HG03196 (cell line): ENCODE measurements around the gene MRGPRF.

ENCODE experiments used
- ATAC-seq: cut with Tn5 transposase; IDR thresholded peaks from one replicate; pipeline ENCODE4 v1.9.1; 2021; ENCODE audit not compliant: unreplicated experiment

The MRGPRF gene

GRCh38 chr11:69050592-69051380, 37.7 kb upstream of the MRGPRF start:
- ATAC-seq = no peak

- ATAC-seq = no peak
Observed at GRCh38 chr11:69049490-69049867, 36.4 kb upstream of the MRGPRF start.

GRCh38 chr11:69048694-69049489, 35.8 kb upstream of the MRGPRF start, which contains the start of gene TPCN2:
Gene TPCN2, plus strand, starts transcription at chr11:69048932. Its CDS starts 66 bp downstream, at chr11:69048998.
- peak; percentile 77 for ATAC-seq

GRCh38 chr11:69048031-69048693, 35.1 kb upstream of the MRGPRF start:
- no peak for ATAC-seq

GRCh38 chr11:69044111-69045013, 31.3 kb upstream of the MRGPRF start:
- no peak for ATAC-seq

GRCh38 chr11:69041516-69041915, 28.5 kb upstream of the MRGPRF start:
- ATAC-seq = no peak

- no peak for ATAC-seq
Observed at GRCh38 chr11:69040581-69041260, 27.7 kb upstream of the MRGPRF start.

- ATAC-seq = no peak
Observed at GRCh38 chr11:69040051-69040450, 27.0 kb upstream of the MRGPRF start.

GRCh38 chr11:69039501-69039900, 26.5 kb upstream of the MRGPRF start:
- ATAC-seq = no peak

GRCh38 chr11:69037544-69037943, 24.5 kb upstream of the MRGPRF start:
- no peak for ATAC-seq

GRCh38 chr11:69037074-69037473, 24.0 kb upstream of the MRGPRF start:
- no peak for ATAC-seq

- ATAC-seq = no peak
Observed at GRCh38 chr11:69035946-69036340, 22.9 kb upstream of the MRGPRF start.

- ATAC-seq = no peak
Observed at GRCh38 chr11:69035150-69035945, 22.3 kb upstream of the MRGPRF start.

GRCh38 chr11:69034123-69034867, 21.2 kb upstream of the MRGPRF start:
- no peak for ATAC-seq

- ATAC-seq = no peak
Observed at GRCh38 chr11:69033431-69033830, 20.4 kb upstream of the MRGPRF start.

- no peak for ATAC-seq
Observed at GRCh38 chr11:69032833-69033232, 19.8 kb upstream of the MRGPRF start.

GRCh38 chr11:69030301-69030700, 17.3 kb upstream of the MRGPRF start:
- no peak for ATAC-seq

GRCh38 chr11:69027704-69028372, 14.8 kb upstream of the MRGPRF start:
- no peak for ATAC-seq
